Omental fat pad (tissue), 4 donors: ENCODE data around the gene MYOM1. TPM values are rescaled to one million over a fixed set of nuclear protein-coding genes. Genes with fewer than 3 reads are reported as not detected.

Source experiments
- ATAC-seq: fragments of 150-250 bp; one replicate; pipeline ENCODE4 v1.9.1; 2016; ENCODE audit warnings: mild to moderate bottlenecking, moderate library complexity; ENCODE audit not compliant: low FRiP score
- DNase-seq: peaks from one replicate; pipeline ENCODE4 v3.0.0-alpha.2; 2019; ENCODE audit warnings: low spot score
- CTCF ChIP-seq, 3 donors: fragments of 450-650 bp; IDR thresholded peaks; one replicate each; pipeline ENCODE4 v1.5.1; 2016 to 2017; ENCODE audit warnings: antibody characterized with exemption in 3 of 3, mild to moderate bottlenecking in 3 of 3, moderate library complexity in 2 of 3
- total RNA-seq, 4 donors: library from RNA; depleted of rRNA; stranded (reverse); fragments of >200 nt; gene quantifications; one replicate each; pipeline ENCODE4 v1.1.0, GENCODE V29; 2016

Gene MYOM1
- total RNA-seq, 4 donors from 2014 or later, result 2.6 to 8.5 (median 2.9) TPM

GRCh38 chr18:3129053-3129864 is 90.5 kb downstream of the MYOM1 start:
- peak in 1 of 3 donors; percentile 79 for TF ChIP-seq CTCF (IDR thresholded peaks at IDR 0.05)
- peak; percentile 93 for ATAC-seq
- peak; percentile 71 for DNase-seq

- DNase-seq (no peak), ATAC-seq (no peak)
- no peak for TF ChIP-seq CTCF (IDR thresholded peaks at IDR 0.05)
Observed at GRCh38 chr18:3126457-3127097, 93.2 kb downstream of the MYOM1 start.

GRCh38 chr18:3124822-3125221 is 94.9 kb downstream of the MYOM1 start:
- no peak for DNase-seq
- TF ChIP-seq CTCF (IDR thresholded peaks at IDR 0.05), result no peak

GRCh38 chr18:3122851-3123250 is 96.9 kb downstream of the MYOM1 start:
- no peak for DNase-seq
- no peak for TF ChIP-seq CTCF (IDR thresholded peaks at IDR 0.05)
- no peak for ATAC-seq

More at GRCh38 chr18:3124822-3125221, 94.9 kb downstream of the MYOM1 start:
- ATAC-seq, result no peak

GRCh38 chr18:3121259-3121658 is 98.5 kb downstream of the MYOM1 start:
- no peak for TF ChIP-seq CTCF (IDR thresholded peaks at IDR 0.05)
- no peak for ATAC-seq
- no peak for DNase-seq

- no peak for DNase-seq
- ATAC-seq, result no peak
- no peak for TF ChIP-seq CTCF (IDR thresholded peaks at IDR 0.05)
Observed at GRCh38 chr18:3120356-3120755, 99.4 kb downstream of the MYOM1 start.
